KMS-11 (cell line): ENCODE data around the gene CD34.
"Not testable (repeated sequence)": the region's sequence is repeated elsewhere in the genome, so short reads cannot be mapped to it uniquely, and the experiment has no call there.

Experiments used
- H2AFZ ChIP-seq: fragments of 200-600 bp; sonication (generic); 2 replicates; pipeline ENCODE4 v1.6.1; 2016; ENCODE audit warnings: antibody characterized with exemption, mixed run types, low read depth
- H3K27ac ChIP-seq: fragments of 200-600 bp; sonication (generic); 2 replicates; pipeline ENCODE4 v1.6.1; 2016; ENCODE audit warnings: mild to moderate bottlenecking, mixed run types
- H3K27me3 ChIP-seq: fragments of 200-600 bp; sonication (generic); 2 replicates; pipeline ENCODE4 v1.6.1; 2017; ENCODE audit warnings: mild to moderate bottlenecking, low read depth, mixed run types, moderate library complexity; ENCODE audit not compliant: insufficient read depth
- H3K36me3 ChIP-seq: fragments of 200-600 bp; sonication (generic); 2 replicates; pipeline ENCODE4 v1.6.1; 2017; ENCODE audit warnings: mild to moderate bottlenecking, mixed run types; ENCODE audit not compliant: insufficient read depth
- H3K4me1 ChIP-seq: fragments of 200-600 bp; sonication (generic); 2 replicates; pipeline ENCODE4 v1.6.1; 2016; ENCODE audit warnings: mild to moderate bottlenecking, low read depth, mixed run types; ENCODE audit not compliant: poor library complexity, severe bottlenecking
- H3K4me2 ChIP-seq: fragments of 200-600 bp; sonication (generic); 2 replicates; pipeline ENCODE4 v1.7.0; 2016; ENCODE audit warnings: mild to moderate bottlenecking, mixed run types
- H3K4me3 ChIP-seq: fragments of 200-600 bp; sonication (generic); IDR thresholded peaks from 2 replicates; pipeline ENCODE4 v1.6.1; 2017; ENCODE audit warnings: low read depth, low read length, mixed read lengths; ENCODE audit not compliant: insufficient read depth
- H3K79me2 ChIP-seq: fragments of 200-600 bp; sonication (generic); 2 replicates; pipeline ENCODE4 v1.6.1; 2016; ENCODE audit warnings: low read depth, mixed run types; ENCODE audit not compliant: insufficient read depth
- H3K9ac ChIP-seq: fragments of 200-600 bp; sonication (generic); 2 replicates; pipeline ENCODE4 v1.6.1; 2016; ENCODE audit warnings: mild to moderate bottlenecking, mixed run types
- H4K20me1 ChIP-seq: fragments of 200-600 bp; sonication (generic); 2 replicates; pipeline ENCODE4 v1.6.1; 2016; ENCODE audit warnings: mild to moderate bottlenecking, mixed run types; ENCODE audit not compliant: insufficient read depth
- TF ChIP-seq, protein P1 (sequence below): fragments of 200-600 bp; sonication (generic); conservative IDR thresholded peaks from 2 replicates; pipeline ENCODE4 v1.6.1; 2017; ENCODE audit warnings: low read depth, mild to moderate bottlenecking, antibody characterized with exemption, low read length, moderate library complexity, mixed read lengths

Gene CD34

DNA sequence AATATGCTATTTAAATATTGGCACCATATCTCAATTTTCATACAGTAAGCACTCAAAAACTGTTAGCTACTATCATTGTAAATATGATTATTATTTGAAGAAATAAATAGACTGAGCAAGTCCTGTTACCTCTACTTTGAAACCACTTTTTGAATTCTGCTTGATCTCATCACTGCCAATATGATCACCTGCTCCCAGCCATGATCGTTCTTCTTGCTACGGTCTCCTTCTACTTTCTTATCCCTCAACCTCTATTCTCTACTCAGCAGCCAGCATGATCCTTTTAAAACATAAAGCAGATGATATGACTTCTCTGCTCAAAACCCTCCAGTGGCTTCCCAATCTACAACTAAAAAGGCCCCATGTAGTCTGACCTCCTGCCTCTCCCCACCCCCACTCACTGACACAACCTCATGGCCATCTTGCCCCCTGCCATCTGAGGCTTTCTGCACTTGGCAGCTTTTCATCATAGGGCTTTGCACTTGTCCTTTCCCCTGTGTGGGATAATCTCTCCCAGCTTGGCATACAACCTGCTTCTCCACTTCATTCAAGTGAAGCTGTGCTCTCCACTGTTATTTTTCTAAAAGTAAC is 27.2 kb downstream of the CD34 start:
- H3K4me3 ChIP-seq = peak overlapping the region; percentile 97
- H4K20me1 ChIP-seq = no peaks in the 10 kb centered on the region
- no peaks in the 10 kb centered on the region for H3K27me3 ChIP-seq
- TF ChIP-seq, protein P1, sequence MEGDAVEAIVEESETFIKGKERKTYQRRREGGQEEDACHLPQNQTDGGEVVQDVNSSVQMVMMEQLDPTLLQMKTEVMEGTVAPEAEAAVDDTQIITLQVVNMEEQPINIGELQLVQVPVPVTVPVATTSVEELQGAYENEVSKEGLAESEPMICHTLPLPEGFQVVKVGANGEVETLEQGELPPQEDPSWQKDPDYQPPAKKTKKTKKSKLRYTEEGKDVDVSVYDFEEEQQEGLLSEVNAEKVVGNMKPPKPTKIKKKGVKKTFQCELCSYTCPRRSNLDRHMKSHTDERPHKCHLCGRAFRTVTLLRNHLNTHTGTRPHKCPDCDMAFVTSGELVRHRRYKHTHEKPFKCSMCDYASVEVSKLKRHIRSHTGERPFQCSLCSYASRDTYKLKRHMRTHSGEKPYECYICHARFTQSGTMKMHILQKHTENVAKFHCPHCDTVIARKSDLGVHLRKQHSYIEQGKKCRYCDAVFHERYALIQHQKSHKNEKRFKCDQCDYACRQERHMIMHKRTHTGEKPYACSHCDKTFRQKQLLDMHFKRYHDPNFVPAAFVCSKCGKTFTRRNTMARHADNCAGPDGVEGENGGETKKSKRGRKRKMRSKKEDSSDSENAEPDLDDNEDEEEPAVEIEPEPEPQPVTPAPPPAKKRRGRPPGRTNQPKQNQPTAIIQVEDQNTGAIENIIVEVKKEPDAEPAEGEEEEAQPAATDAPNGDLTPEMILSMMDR = no peak
- peak overlapping the region; percentile 82 for H2AFZ ChIP-seq
- peak overlapping the region; percentile 30; the same call in 1 of the 2 replicates for H3K9ac ChIP-seq
- H3K4me2 ChIP-seq = peak overlapping the region; percentile 67
- peak overlapping the region; percentile 53 for H3K27ac ChIP-seq
- H3K4me1 ChIP-seq = peaks cover 49% of the 10 kb centered on the region
- no peaks in the 10 kb centered on the region for H3K36me3 ChIP-seq
- no peaks in the 10 kb centered on the region for H3K79me2 ChIP-seq

- Histone ChIP-seq H3K4me1 (peaks cover 49% of the 10 kb centered on the region), H2AFZ (peak overlapping the region; percentile 82), H3K36me3 (no peaks in the 10 kb centered on the region), H3K4me3 (peak overlapping the region; percentile 97), H3K27me3 (no peaks in the 10 kb centered on the region), H3K27ac (peak overlapping the region; percentile 53), H3K79me2 (no peaks in the 10 kb centered on the region), H4K20me1 (no peaks in the 10 kb centered on the region), H3K4me2 (peak overlapping the region; percentile 67), H3K9ac (peak overlapping the region; percentile 30; the same call in 1 of the 2 replicates)
- TF ChIP-seq, protein P1 = no peak
Measured at GRCh38 chr1:207883104-207883651, 27.7 kb downstream of the CD34 start.

- Histone ChIP-seq H3K27ac (peak overlapping the region; percentile 53), H2AFZ (peak overlapping the region; percentile 82), H3K36me3 (no peaks in the 10 kb centered on the region), H3K4me2 (peak overlapping the region; percentile 67), H3K4me3 (no peak overlapping the region), H4K20me1 (no peaks in the 10 kb centered on the region), H3K79me2 (no peaks in the 10 kb centered on the region), H3K4me1 (peaks cover 49% of the 10 kb centered on the region), H3K9ac (no peak overlapping the region), H3K27me3 (no peaks in the 10 kb centered on the region)
- TF ChIP-seq, protein P1 = no peak
Measured at GRCh38 chr1:207882692-207883091, 28.2 kb downstream of the CD34 start.

DNA sequence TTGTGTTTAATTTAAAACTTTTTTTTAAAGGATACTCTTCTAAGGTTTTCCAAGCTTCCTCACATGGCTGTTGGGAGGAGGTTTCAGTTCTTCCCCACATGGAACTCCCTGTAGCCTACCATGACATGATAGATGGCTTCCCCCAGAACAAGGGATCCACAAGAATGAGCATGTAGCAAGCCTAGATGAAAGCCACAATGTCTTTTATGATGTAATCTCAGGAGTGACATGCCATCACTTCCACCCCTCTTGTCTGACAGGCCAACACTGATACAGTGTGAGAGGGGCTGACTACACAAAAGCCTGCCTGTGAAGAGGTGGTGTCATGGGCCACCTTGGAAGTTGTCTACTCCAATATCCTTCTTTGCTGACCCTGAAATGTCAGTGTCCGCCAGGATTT is 32.0 kb downstream of the CD34 start:
- Histone ChIP-seq H4K20me1 (no peaks in the 10 kb centered on the region), H3K27me3 (no peaks in the 10 kb centered on the region), H3K4me1 (peaks cover 47% of the 10 kb centered on the region), H3K4me3 (no peak overlapping the region), H3K27ac (no peak overlapping the region), H3K4me2 (no peak overlapping the region), H2AFZ (no peak overlapping the region), H3K79me2 (no peaks in the 10 kb centered on the region), H3K36me3 (no peaks in the 10 kb centered on the region), H3K9ac (no peak overlapping the region)
- TF ChIP-seq, protein P1 = no peak

DNA sequence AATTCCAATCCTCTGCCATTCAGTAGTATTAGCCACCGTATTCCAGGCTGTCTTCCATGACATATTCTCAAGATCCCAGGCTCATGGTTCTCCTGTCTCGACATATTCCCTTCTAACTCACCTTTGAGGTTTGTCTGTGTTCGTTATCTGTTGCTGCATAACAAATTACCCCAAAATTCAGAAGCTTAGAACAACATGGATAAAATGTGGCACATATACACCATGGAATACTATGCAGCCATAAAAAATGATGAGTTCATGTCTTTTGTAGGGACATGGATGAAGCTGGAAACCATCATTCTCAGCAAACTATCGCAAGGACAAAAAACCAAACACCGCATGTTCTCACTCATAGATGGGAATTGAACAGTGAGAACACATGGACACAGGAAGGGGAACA is 33.0 kb downstream of the CD34 start:
- not testable (repeated sequence) for H3K79me2 ChIP-seq, H3K4me3 ChIP-seq, H3K9ac ChIP-seq, H4K20me1 ChIP-seq, H3K27ac ChIP-seq, H3K27me3 ChIP-seq, H2AFZ ChIP-seq, H3K36me3 ChIP-seq, H3K4me2 ChIP-seq
- H3K4me1 ChIP-seq = peaks cover 47% of the 10 kb centered on the region
